ENCODE data around the gene CLCN2.

- TF ChIP-seq POLR2A (IDR thresholded peaks at IDR 0.05): no peak
- TF ChIP-seq, protein P1, sequence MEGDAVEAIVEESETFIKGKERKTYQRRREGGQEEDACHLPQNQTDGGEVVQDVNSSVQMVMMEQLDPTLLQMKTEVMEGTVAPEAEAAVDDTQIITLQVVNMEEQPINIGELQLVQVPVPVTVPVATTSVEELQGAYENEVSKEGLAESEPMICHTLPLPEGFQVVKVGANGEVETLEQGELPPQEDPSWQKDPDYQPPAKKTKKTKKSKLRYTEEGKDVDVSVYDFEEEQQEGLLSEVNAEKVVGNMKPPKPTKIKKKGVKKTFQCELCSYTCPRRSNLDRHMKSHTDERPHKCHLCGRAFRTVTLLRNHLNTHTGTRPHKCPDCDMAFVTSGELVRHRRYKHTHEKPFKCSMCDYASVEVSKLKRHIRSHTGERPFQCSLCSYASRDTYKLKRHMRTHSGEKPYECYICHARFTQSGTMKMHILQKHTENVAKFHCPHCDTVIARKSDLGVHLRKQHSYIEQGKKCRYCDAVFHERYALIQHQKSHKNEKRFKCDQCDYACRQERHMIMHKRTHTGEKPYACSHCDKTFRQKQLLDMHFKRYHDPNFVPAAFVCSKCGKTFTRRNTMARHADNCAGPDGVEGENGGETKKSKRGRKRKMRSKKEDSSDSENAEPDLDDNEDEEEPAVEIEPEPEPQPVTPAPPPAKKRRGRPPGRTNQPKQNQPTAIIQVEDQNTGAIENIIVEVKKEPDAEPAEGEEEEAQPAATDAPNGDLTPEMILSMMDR (IDR thresholded peaks at IDR 0.05): no peak
These were observed 6.7 kb downstream of the CLCN2 start for GRCh38 chr3:184354754-184355153.

Measured in testis (tissue), 2 donors.